Sciatic nerve (tissue), 2 donors: ENCODE measurements around the gene PPP4R3A. TPM values are rescaled to one million over a fixed set of nuclear protein-coding genes. Genes with fewer than 3 reads are reported as not detected.
"Not testable (repeated sequence)": the region's sequence is repeated elsewhere in the genome, so short reads cannot be mapped to it uniquely, and the experiment has no call there.

Experiments
- ATAC-seq: fragments of 200-7000 bp; cut with Tn5 transposase; one replicate; pipeline ENCODE4 v1.9.1; 2020; ENCODE audit warnings: mild to moderate bottlenecking, moderate library complexity
- DNase-seq: peaks from one replicate; pipeline ENCODE4 v3.0.0-alpha.2; 2020; ENCODE audit warnings: low spot score
- intact Hi-C: fragments of 100-400 bp; cut with DNase I; formaldehyde crosslinking; loops from one replicate; pipeline ENCODE4 v1.14.2; 2022
- total RNA-seq: library from RNA; stranded (reverse); fragmentation: NEBNext Ultra II Directional; extraction: Animal tissue kit (Norgen Biotek cat#: 25700); gene quantifications from one replicate; pipeline ENCODE4 v1.2.1, GENCODE V29; 2021
- donor health status: DM: no; HTN: no; CAD: no.
- donor health status: DM: no; HTN: no; CAD: no.

The PPP4R3A gene
- total RNA-seq, 1 donor from 2014 or later, result 74.0 TPM

- no peak for ATAC-seq
- no peak for DNase-seq
- intact Hi-C loops, result no loop called here
Measured at GRCh38 chr14:91456283-91456682, 53.8 kb downstream of the PPP4R3A start.

- ATAC-seq, result no peak
- intact Hi-C loops, result no loop called here
- DNase-seq, result no peak
Measured at GRCh38 chr14:91454580-91454979, 55.5 kb downstream of the PPP4R3A start.

GRCh38 chr14:91454155-91454554 lies 56.0 kb downstream of the PPP4R3A start:
- DNase-seq (no peak), ATAC-seq (no peak)
- intact Hi-C loops, result no loop called here

- no peak for ATAC-seq
- intact Hi-C loops, result no loop called here
- DNase-seq, result no peak
Measured at GRCh38 chr14:91453744-91454143, 56.4 kb downstream of the PPP4R3A start.

GRCh38 chr14:91444335-91445020 lies 65.6 kb downstream of the PPP4R3A start:
- no peak for DNase-seq
- intact Hi-C loops, result no loop called here
- ATAC-seq, result no peak

- DNase-seq (no peak), ATAC-seq (no peak)
Measured at GRCh38 chr14:91439345-91439744, 70.8 kb downstream of the PPP4R3A start.

GRCh38 chr14:91438845-91439244 lies 71.3 kb downstream of the PPP4R3A start:
- DNase-seq, result no peak
- no peak for ATAC-seq
- intact Hi-C loops, result no loop called here

More at GRCh38 chr14:91439345-91439744, 70.8 kb downstream of the PPP4R3A start:
- intact Hi-C loops, result no loop called here

- intact Hi-C loops, ATAC-seq, DNase-seq: not testable (repeated sequence)
Measured at GRCh38 chr14:91436266-91436665, 73.8 kb downstream of the PPP4R3A start.

- DNase-seq, result no peak
- intact Hi-C loops, result no loop called here
- ATAC-seq, result no peak
Measured at GRCh38 chr14:91429385-91429784, 80.7 kb downstream of the PPP4R3A start.

GRCh38 chr14:91428931-91429330 lies 81.2 kb downstream of the PPP4R3A start:
- ATAC-seq, intact Hi-C loops, DNase-seq: not testable (repeated sequence)

- intact Hi-C loops, ATAC-seq, DNase-seq: not testable (repeated sequence)
Measured at GRCh38 chr14:91425531-91425944, 84.6 kb downstream of the PPP4R3A start.

- ATAC-seq, result no peak
- DNase-seq, result no peak
- intact Hi-C loops, result no loop called here
Measured at GRCh38 chr14:91424813-91425530, 85.1 kb downstream of the PPP4R3A start.

- no peak for DNase-seq
- intact Hi-C loops, result no loop called here
- ATAC-seq, result no peak
Measured at GRCh38 chr14:91420686-91421085, 89.4 kb downstream of the PPP4R3A start.

- no peak for ATAC-seq
- intact Hi-C loops, result loop anchor here (5.0 kb wide), 1 partner anchor 97 kb away; no protein-coding TSS in a partner anchor
- DNase-seq, result no peak
Measured at GRCh38 chr14:91419451-91419850, 90.7 kb downstream of the PPP4R3A start.

- intact Hi-C loops, result loop anchor here (5.0 kb wide), 1 partner anchor 97 kb away; no protein-coding TSS in a partner anchor
- no peak for ATAC-seq
- no peak for DNase-seq
Measured at GRCh38 chr14:91419044-91419397, 91.1 kb downstream of the PPP4R3A start.

- DNase-seq (peak; percentile 79), ATAC-seq (peak; percentile 85)
- intact Hi-C loops, result loop anchor here (5.0 kb wide), 1 partner anchor 96 kb away; no protein-coding TSS in a partner anchor
Measured at GRCh38 chr14:91418387-91419043, 91.6 kb downstream of the PPP4R3A start.

GRCh38 chr14:91417983-91418386 lies 92.1 kb downstream of the PPP4R3A start:
- DNase-seq, result no peak
- peak; percentile 34 for ATAC-seq
- intact Hi-C loops, result loop anchor here (5.0 kb wide), 1 partner anchor 96 kb away; no protein-coding TSS in a partner anchor

- no peak for DNase-seq
- intact Hi-C loops, result loop anchor here (5.0 kb wide), 1 partner anchor 95 kb away; no protein-coding TSS in a partner anchor
Measured at GRCh38 chr14:91417120-91417982, 92.8 kb downstream of the PPP4R3A start, which contains the start of gene CCDC88C. Gene CCDC88C, minus strand, starts transcription at chr14:91417820. Its CDS starts 130 bp downstream, at chr14:91417690.

GRCh38 chr14:91416744-91417119 lies 93.4 kb downstream of the PPP4R3A start:
- intact Hi-C loops, result loop anchor here (5.0 kb wide), 1 partner anchor 94 kb away; no protein-coding TSS in a partner anchor
- DNase-seq, result no peak
- ATAC-seq, result no peak

More at GRCh38 chr14:91417120-91417982, 92.8 kb downstream of the PPP4R3A start, which contains the start of gene CCDC88C:
- no peak for ATAC-seq
